Measurements from ENCODE around the gene RWDD2A.
"Not testable (repeated sequence)": the region's sequence is repeated elsewhere in the genome, so short reads cannot be mapped to it uniquely, and the experiment has no call there.

The RWDD2A gene

GRCh38 chr6:83176246-83176645 is 16.9 kb upstream of the RWDD2A start:
- Histone ChIP-seq H3K27ac (ENCODE audit: insufficient read depth, low read length, poor library complexity, severe bottlenecking) (no peak overlapping the region), H3K9me3 (ENCODE audit: control insufficient read depth, low read length) (no peaks in the 10 kb centered on the region), H3K27me3 (replicated peaks; ENCODE audit: control insufficient read depth, insufficient read depth, low read length, poor library complexity, severe bottlenecking) (no peaks in the 10 kb centered on the region), H3K4me1 (ENCODE audit: control insufficient read depth, insufficient read depth, low read length, poor library complexity, severe bottlenecking) (no peaks in the 10 kb centered on the region), H3K36me3 (ENCODE audit: control insufficient read depth, insufficient read depth, low read length) (peaks cover 12% of the 10 kb centered on the region), H3K4me3 (ENCODE audit: insufficient read depth, low read depth, low read length, poor library complexity, severe bottlenecking) (no peak overlapping the region)
- no peak for DNase-seq

- Histone ChIP-seq H3K4me1 (ENCODE audit: control insufficient read depth, insufficient read depth, low read length, poor library complexity, severe bottlenecking) (no peaks in the 10 kb centered on the region), H3K27ac (ENCODE audit: insufficient read depth, low read length, poor library complexity, severe bottlenecking) (no peak overlapping the region), H3K36me3 (ENCODE audit: control insufficient read depth, insufficient read depth, low read length) (peaks cover 21% of the 10 kb centered on the region), H3K4me3 (ENCODE audit: insufficient read depth, low read depth, low read length, poor library complexity, severe bottlenecking) (no peak overlapping the region), H3K9me3 (ENCODE audit: control insufficient read depth, low read length) (no peaks in the 10 kb centered on the region), H3K27me3 (replicated peaks; ENCODE audit: control insufficient read depth, insufficient read depth, low read length, poor library complexity, severe bottlenecking) (no peaks in the 10 kb centered on the region)
- no peak for DNase-seq
Measured at GRCh38 chr6:83180426-83180950, 12.7 kb upstream of the RWDD2A start.

- no peaks in the 10 kb centered on the region for H3K27me3 ChIP-seq (replicated peaks; ENCODE audit: control insufficient read depth, insufficient read depth, low read length, poor library complexity, severe bottlenecking)
- no peaks in the 10 kb centered on the region for H3K4me1 ChIP-seq (ENCODE audit: control insufficient read depth, insufficient read depth, low read length, poor library complexity, severe bottlenecking)
- peaks cover 16% of the 10 kb centered on the region for H3K36me3 ChIP-seq (ENCODE audit: control insufficient read depth, insufficient read depth, low read length)
- DNase-seq: no peak
- H3K27ac ChIP-seq (ENCODE audit: insufficient read depth, low read length, poor library complexity, severe bottlenecking): no peak overlapping the region
- H3K4me3 ChIP-seq (ENCODE audit: insufficient read depth, low read depth, low read length, poor library complexity, severe bottlenecking): no peak overlapping the region
- no peaks in the 10 kb centered on the region for H3K9me3 ChIP-seq (ENCODE audit: control insufficient read depth, low read length)
Measured at GRCh38 chr6:83182114-83182513, 11.0 kb upstream of the RWDD2A start.

GRCh38 chr6:83183082-83183828 is 9.9 kb upstream of the RWDD2A start:
- H3K36me3 ChIP-seq (ENCODE audit: control insufficient read depth, insufficient read depth, low read length): peaks cover 16% of the 10 kb centered on the region
- DNase-seq: no peak

GRCh38 chr6:83185096-83185495 is 8.1 kb upstream of the RWDD2A start:
- Histone ChIP-seq H3K4me1 (ENCODE audit: control insufficient read depth, insufficient read depth, low read length, poor library complexity, severe bottlenecking) (no peaks in the 10 kb centered on the region), H3K36me3 (ENCODE audit: control insufficient read depth, insufficient read depth, low read length) (peaks cover 16% of the 10 kb centered on the region), H3K4me3 (ENCODE audit: insufficient read depth, low read depth, low read length, poor library complexity, severe bottlenecking) (no peak overlapping the region), H3K9me3 (ENCODE audit: control insufficient read depth, low read length) (no peaks in the 10 kb centered on the region), H3K27me3 (replicated peaks; ENCODE audit: control insufficient read depth, insufficient read depth, low read length, poor library complexity, severe bottlenecking) (no peaks in the 10 kb centered on the region), H3K27ac (ENCODE audit: insufficient read depth, low read length, poor library complexity, severe bottlenecking) (no peak overlapping the region)
- DNase-seq: no peak

More at GRCh38 chr6:83183082-83183828, 9.9 kb upstream of the RWDD2A start:
- Histone ChIP-seq H3K4me1 (ENCODE audit: control insufficient read depth, insufficient read depth, low read length, poor library complexity, severe bottlenecking) (no peaks in the 10 kb centered on the region), H3K9me3 (ENCODE audit: control insufficient read depth, low read length) (no peaks in the 10 kb centered on the region), H3K4me3 (ENCODE audit: insufficient read depth, low read depth, low read length, poor library complexity, severe bottlenecking) (no peak overlapping the region), H3K27ac (ENCODE audit: insufficient read depth, low read length, poor library complexity, severe bottlenecking) (no peak overlapping the region), H3K27me3 (replicated peaks; ENCODE audit: control insufficient read depth, insufficient read depth, low read length, poor library complexity, severe bottlenecking) (no peaks in the 10 kb centered on the region)

GRCh38 chr6:83188501-83188900 is 4.7 kb upstream of the RWDD2A start:
- no peaks in the 10 kb centered on the region for H3K27me3 ChIP-seq (replicated peaks; ENCODE audit: control insufficient read depth, insufficient read depth, low read length, poor library complexity, severe bottlenecking)
- H3K36me3 ChIP-seq (ENCODE audit: control insufficient read depth, insufficient read depth, low read length): peaks cover 7% of the 10 kb centered on the region
- DNase-seq: no peak
- H3K4me3 ChIP-seq (ENCODE audit: insufficient read depth, low read depth, low read length, poor library complexity, severe bottlenecking): no peak overlapping the region
- H3K9me3 ChIP-seq (ENCODE audit: control insufficient read depth, low read length): no peaks in the 10 kb centered on the region
- H3K4me1 ChIP-seq (ENCODE audit: control insufficient read depth, insufficient read depth, low read length, poor library complexity, severe bottlenecking): peaks cover 5% of the 10 kb centered on the region
- H3K27ac ChIP-seq (ENCODE audit: insufficient read depth, low read length, poor library complexity, severe bottlenecking): no peak overlapping the region

- DNase-seq: no peak
- H3K27me3 ChIP-seq (replicated peaks; ENCODE audit: control insufficient read depth, insufficient read depth, low read length, poor library complexity, severe bottlenecking): no peaks in the 10 kb centered on the region
- H3K27ac ChIP-seq (ENCODE audit: insufficient read depth, low read length, poor library complexity, severe bottlenecking): no peak overlapping the region
- H3K4me1 ChIP-seq (ENCODE audit: control insufficient read depth, insufficient read depth, low read length, poor library complexity, severe bottlenecking): peaks cover 5% of the 10 kb centered on the region
- no peaks in the 10 kb centered on the region for H3K9me3 ChIP-seq (ENCODE audit: control insufficient read depth, low read length)
- H3K4me3 ChIP-seq (ENCODE audit: insufficient read depth, low read depth, low read length, poor library complexity, severe bottlenecking): no peak overlapping the region
- H3K36me3 ChIP-seq (ENCODE audit: control insufficient read depth, insufficient read depth, low read length): no peaks in the 10 kb centered on the region
Measured at GRCh38 chr6:83190626-83191025, 2.5 kb upstream of the RWDD2A start.

GRCh38 chr6:83191974-83192373 is 1.2 kb upstream of the RWDD2A start:
- H3K27me3 ChIP-seq (replicated peaks; ENCODE audit: control insufficient read depth, insufficient read depth, low read length, poor library complexity, severe bottlenecking); H3K9me3 ChIP-seq (ENCODE audit: control insufficient read depth, low read length); DNase-seq; H3K36me3 ChIP-seq (ENCODE audit: control insufficient read depth, insufficient read depth, low read length); H3K27ac ChIP-seq (ENCODE audit: insufficient read depth, low read length, poor library complexity, severe bottlenecking); H3K4me1 ChIP-seq (ENCODE audit: control insufficient read depth, insufficient read depth, low read length, poor library complexity, severe bottlenecking); H3K4me3 ChIP-seq (ENCODE audit: insufficient read depth, low read depth, low read length, poor library complexity, severe bottlenecking): not testable (repeated sequence)

- H3K4me1 ChIP-seq (ENCODE audit: control insufficient read depth, insufficient read depth, low read length, poor library complexity, severe bottlenecking): peaks cover 5% of the 10 kb centered on the region
- no peaks in the 10 kb centered on the region for H3K9me3 ChIP-seq (ENCODE audit: control insufficient read depth, low read length)
- no peak for DNase-seq
- H3K27ac ChIP-seq (ENCODE audit: insufficient read depth, low read length, poor library complexity, severe bottlenecking): peak overlapping the region; percentile 82
- H3K4me3 ChIP-seq (ENCODE audit: insufficient read depth, low read depth, low read length, poor library complexity, severe bottlenecking): peak overlapping the region; percentile 94
- H3K27me3 ChIP-seq (replicated peaks; ENCODE audit: control insufficient read depth, insufficient read depth, low read length, poor library complexity, severe bottlenecking): no peaks in the 10 kb centered on the region
- H3K36me3 ChIP-seq (ENCODE audit: control insufficient read depth, insufficient read depth, low read length): no peaks in the 10 kb centered on the region
Measured at GRCh38 chr6:83192456-83192855, 701 bp upstream of the RWDD2A start.

GRCh38 chr6:83193747-83194566 is 800 bp downstream of the RWDD2A start:
- peak overlapping the region; percentile 94 for H3K4me3 ChIP-seq (ENCODE audit: insufficient read depth, low read depth, low read length, poor library complexity, severe bottlenecking)
- H3K36me3 ChIP-seq (ENCODE audit: control insufficient read depth, insufficient read depth, low read length): no peaks in the 10 kb centered on the region
- peak in 2 of 3 donors; percentile 6 to 26 for DNase-seq
- peaks cover 5% of the 10 kb centered on the region for H3K4me1 ChIP-seq (ENCODE audit: control insufficient read depth, insufficient read depth, low read length, poor library complexity, severe bottlenecking)
- H3K9me3 ChIP-seq (ENCODE audit: control insufficient read depth, low read length): no peaks in the 10 kb centered on the region
- H3K27me3 ChIP-seq (replicated peaks; ENCODE audit: control insufficient read depth, insufficient read depth, low read length, poor library complexity, severe bottlenecking): no peaks in the 10 kb centered on the region
- peak overlapping the region; percentile 82 for H3K27ac ChIP-seq (ENCODE audit: insufficient read depth, low read length, poor library complexity, severe bottlenecking)
